Inferior parietal cortex (tissue), 1 donor: Measurements from ENCODE around the gene GAR1.
"Not testable (repeated sequence)": the region's sequence is repeated elsewhere in the genome, so short reads cannot be mapped to it uniquely, and the experiment has no call there.

Source experiments
- DNase-seq: peaks from one replicate; pipeline ENCODE4 v3.0.0-alpha.2; 2016; ENCODE audit errors: extremely low spot score

GAR1 gene

GRCh38 chr4:109846395-109847098, 31.0 kb downstream of the GAR1 start:
- no peak for DNase-seq

- DNase-seq: no peak
These were observed 32.4 kb downstream of the GAR1 start, which contains the start of gene LRIT3 for GRCh38 chr4:109847896-109848442. TSS of gene LRIT3 (plus strand) at chr4:109848107. CDS start at chr4:109848202, 95 bp downstream.

GRCh38 chr4:109848501-109848900, 32.9 kb downstream of the GAR1 start:
- DNase-seq: no peak

DNA sequence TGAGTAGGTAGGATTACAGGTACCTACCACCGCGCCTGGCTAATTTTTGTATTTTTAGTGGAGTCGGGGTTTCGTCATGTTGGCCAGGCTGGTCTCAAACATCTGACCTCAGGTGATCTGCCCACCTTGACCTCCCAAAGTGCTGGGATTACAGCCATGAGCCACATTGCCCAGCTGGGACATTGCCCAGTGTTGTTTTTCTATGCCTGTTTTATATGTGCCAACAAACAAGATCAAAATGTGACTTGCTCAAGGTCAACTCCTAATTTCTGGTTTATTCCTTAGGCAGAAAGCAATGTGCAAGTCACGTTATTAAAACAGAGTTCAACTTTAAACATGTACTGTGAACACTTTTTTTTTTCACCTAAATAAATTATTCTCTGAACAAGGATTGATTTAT, 35.0 kb downstream of the GAR1 start:
- no peak for DNase-seq

GRCh38 chr4:109859426-109860300, 44.1 kb downstream of the GAR1 start:
- not testable (repeated sequence) for DNase-seq

DNA sequence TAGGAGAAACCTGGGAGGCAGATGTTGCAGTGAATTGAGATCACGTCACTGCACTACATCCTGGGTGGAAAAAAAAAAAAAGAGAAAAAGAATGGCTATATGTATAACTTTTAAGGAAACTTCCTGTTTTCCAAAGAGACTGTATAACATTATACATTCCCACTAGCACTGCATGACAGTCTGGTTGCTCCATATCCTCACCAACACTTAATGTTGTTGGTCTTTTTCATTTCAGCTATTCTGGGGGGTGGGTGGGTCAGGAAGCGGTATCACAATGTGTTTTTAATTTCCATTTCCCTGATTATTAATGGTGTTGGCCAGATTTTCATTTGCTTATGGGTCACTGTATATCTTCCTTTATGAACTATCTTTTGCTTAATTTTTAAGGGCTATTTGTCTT, 45.7 kb downstream of the GAR1 start:
- DNase-seq: no peak

- DNase-seq: no peak
These were observed 46.5 kb downstream of the GAR1 start for GRCh38 chr4:109861916-109862511.

DNA sequence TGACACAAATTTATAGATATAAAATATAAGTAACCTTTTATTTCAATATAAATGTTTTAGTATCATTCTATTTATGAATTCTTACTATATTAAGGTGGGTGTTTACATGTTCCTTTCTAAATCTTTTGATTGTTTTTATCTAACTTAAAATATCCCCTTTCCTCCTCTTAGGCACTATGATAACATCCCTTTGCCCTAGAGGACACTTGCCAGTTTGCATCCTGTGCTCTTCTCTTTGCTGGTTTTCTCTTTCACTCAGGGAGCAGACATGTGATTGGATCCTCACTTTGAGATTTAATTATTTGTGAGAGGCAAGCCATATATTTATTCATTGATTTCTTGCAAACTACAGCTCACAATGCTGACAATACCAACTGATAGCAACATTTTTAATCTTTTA, 48.6 kb downstream of the GAR1 start:
- no peak for DNase-seq

GRCh38 chr4:109870061-109870460, 54.5 kb downstream of the GAR1 start:
- no peak for DNase-seq

GRCh38 chr4:109872065-109872464, 56.5 kb downstream of the GAR1 start:
- DNase-seq: no peak

GRCh38 chr4:109872950-109873656, 57.5 kb downstream of the GAR1 start:
- no peak for DNase-seq

DNA sequence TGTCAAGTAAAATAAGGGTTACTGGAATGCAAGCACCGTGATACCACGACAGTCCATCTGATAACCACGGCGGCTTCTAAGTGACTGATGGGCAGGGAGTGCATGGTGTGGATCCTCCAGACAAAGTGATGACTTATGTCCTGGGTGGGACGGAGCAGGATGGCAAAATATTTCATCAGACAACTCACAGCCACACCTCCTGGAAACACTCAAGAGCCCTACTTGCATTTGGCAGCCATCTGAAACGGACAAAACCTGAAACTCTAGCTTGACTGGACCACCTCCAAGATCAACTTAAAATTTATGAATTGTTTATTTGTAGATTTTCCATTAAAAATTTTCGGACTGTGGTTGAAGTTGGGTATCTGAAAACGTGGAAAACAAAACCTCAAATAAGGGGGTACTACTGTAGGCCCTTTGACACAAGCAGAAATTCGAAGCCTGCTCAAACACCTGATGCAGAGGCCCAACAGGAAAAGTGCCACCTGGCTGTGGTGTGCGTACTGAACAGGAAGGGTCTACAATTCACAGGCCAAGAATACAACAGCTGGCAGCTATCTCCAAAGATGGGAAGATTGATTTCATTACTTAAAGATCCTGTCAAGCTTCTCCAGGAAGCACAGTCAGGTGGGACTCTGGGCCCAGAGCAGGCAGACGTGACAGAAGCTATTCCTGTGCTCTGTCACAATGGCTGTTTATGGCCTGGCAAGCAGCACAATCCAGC, 58.4 kb downstream of the GAR1 start:
- no peak for DNase-seq
